Esophagus muscularis mucosa (tissue), 4 donors: ENCODE measurements around the gene LMX1B. TPM values are rescaled to one million over a fixed set of nuclear protein-coding genes. Genes with fewer than 3 reads are reported as not detected.

Source experiments
- DNase-seq: peaks from one replicate; pipeline ENCODE4 v3.0.0-alpha.2; 2017; ENCODE audit errors: extremely low spot score
- H3K27ac ChIP-seq, 4 donors: fragments of 200-600 bp; sonication (generic); replicated peaks in 1 of 4; 1 replicate in 3 of 4; 2 replicates in 1 of 4; pipeline ENCODE4 v1.5.1; 2016 to 2019; ENCODE audit warnings: mild to moderate bottlenecking in 1 of 4
- H3K27me3 ChIP-seq, 4 donors: fragments of 200-600 bp; sonication (generic); one replicate each; pipeline versions ENCODE4 v1.5.1 to v1.6.0; 2016 to 2019
- H3K36me3 ChIP-seq, 4 donors: fragments of 200-600 bp; sonication (generic); one replicate each; pipeline ENCODE4 v1.5.1; 2016 to 2019
- H3K4me1 ChIP-seq, 4 donors: fragments of 200-600 bp; sonication (generic); one replicate each; pipeline ENCODE4 v1.5.1; 2016 to 2019
- H3K4me3 ChIP-seq, 4 donors: fragments of 200-600 bp; sonication (generic); 1 replicate in 2 of 4; 2 replicates in 2 of 4; pipeline ENCODE4 v1.5.1; 2016 to 2019; ENCODE audit warnings: mild to moderate bottlenecking in 4 of 4, moderate library complexity in 1 of 4
- H3K9me3 ChIP-seq, 4 donors: fragments of 200-600 bp; sonication (generic); 1 replicate in 3 of 4; 2 replicates in 1 of 4; pipeline ENCODE4 v1.5.1; 2016 to 2019
- CTCF ChIP-seq, 3 experiments: fragments of 200-600 bp in 2 of 3; fragments of 450-650 bp in 1 of 3; sonication (generic) in 2 of 3; IDR thresholded peaks; one replicate each; pipeline ENCODE4 v1.5.1; 2017 to 2019; ENCODE audit warnings: antibody characterized with exemption in 3 of 3, mild to moderate bottlenecking in 2 of 3, moderate library complexity in 1 of 3
- EP300 ChIP-seq: sonication (generic); formaldehyde crosslinking; IDR thresholded peaks from one replicate; pipeline ENCODE4 v1.6.1; 2017; ENCODE audit warnings: antibody characterized with exemption
- POLR2A ChIP-seq: fragments of 450-650 bp; IDR thresholded peaks from one replicate; pipeline ENCODE4 v1.6.1; 2017; ENCODE audit warnings: antibody characterized with exemption, moderate library complexity, mild to moderate bottlenecking, low read depth
- POLR2AphosphoS5 ChIP-seq, 2 donors: sonication (generic); formaldehyde crosslinking; IDR thresholded peaks; one replicate each; pipeline ENCODE4 v1.6.1; 2017; ENCODE audit warnings: antibody characterized with exemption in 2 of 2
- WGBS: methylation state at CpG from one replicate; pipeline ENCODE4 v1.1.5; 2018; 5-methylcytosine and 5-hydroxymethylcytosine counted together
- intact Hi-C: fragments of 100-400 bp; cut with DNase I; formaldehyde crosslinking; loops from one replicate; pipeline ENCODE4 v1.15.1; 2023
- total RNA-seq, 4 donors: library from RNA; depleted of rRNA; stranded (reverse); fragments of >200 nt; gene quantifications; one replicate each; pipeline versions ENCODE4 v1.1.0 to v1.2.1, GENCODE V29; 2016

LMX1B gene
- total RNA-seq, 4 donors from 2014 or later: under 0.01 to 0.66 (median 0.24) TPM

GRCh38 chr9:126589349-126589748 lies 24.4 kb upstream of the LMX1B start:
- TF ChIP-seq EP300 (no peak), POLR2A (no peak), POLR2AphosphoS5 (IDR thresholded peaks at IDR 0.05) (no peak), CTCF (IDR thresholded peaks at IDR 0.05) (no peak)
- Histone ChIP-seq H3K36me3 (no peaks in the 10 kb centered on the region), H3K4me1 (peaks cover 21 to 23% (median 22%) of the 10 kb centered on the region in 4 donors), H3K9me3 (no peaks in the 10 kb centered on the region), H3K4me3 (no peak overlapping the region), H3K27ac (no peak overlapping the region), H3K27me3 (peaks cover 0 to 13% (median 2%) of the 10 kb centered on the region in 4 donors)
- no peak for DNase-seq
- intact Hi-C loops: no loop called here
- WGBS: 91% methylated on average over 6 of the region's 6 CpGs

DNA sequence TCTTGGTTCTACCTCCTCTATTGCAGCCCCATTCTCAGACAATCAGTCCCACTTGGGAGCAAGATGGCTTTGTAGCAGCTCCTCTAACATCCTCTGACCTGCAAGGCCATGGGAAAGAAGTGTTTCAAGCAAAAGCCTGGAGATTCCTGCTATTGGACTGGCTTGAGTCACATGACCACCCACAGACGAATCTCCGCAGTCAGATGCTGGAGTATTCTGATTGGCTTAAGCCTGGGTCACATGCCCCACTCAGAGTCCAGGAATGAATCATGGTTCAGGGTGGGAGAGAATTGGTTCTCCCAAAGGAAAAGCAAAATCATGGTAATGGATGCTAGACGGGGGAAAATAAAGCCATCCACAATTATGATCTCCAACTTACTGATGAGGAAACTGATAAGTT lies 22.6 kb upstream of the LMX1B start:
- Histone ChIP-seq H3K9me3 (no peaks in the 10 kb centered on the region), H3K4me3 (no peak overlapping the region)
- TF ChIP-seq POLR2AphosphoS5 (IDR thresholded peaks at IDR 0.05): no peak
- no peak for TF ChIP-seq EP300
- no peak for TF ChIP-seq CTCF (IDR thresholded peaks at IDR 0.05)
- no peak for TF ChIP-seq POLR2A

GRCh38 chr9:126591922-126592321 lies 21.8 kb upstream of the LMX1B start:
- WGBS: 77% methylated on average over 3 of the region's 3 CpGs
- TF ChIP-seq POLR2A: no peak
- no peak for TF ChIP-seq CTCF (IDR thresholded peaks at IDR 0.05)
- no peak for TF ChIP-seq POLR2AphosphoS5 (IDR thresholded peaks at IDR 0.05)
- no peak for TF ChIP-seq EP300

More for the DNA sequence above, 22.6 kb upstream of the LMX1B start:
- DNase-seq: no peak
- WGBS: 75% methylated on average over 3 of the region's 3 CpGs
- intact Hi-C loops: no loop called here
- Histone ChIP-seq H3K36me3 (no peaks in the 10 kb centered on the region), H3K4me1 (peaks cover 21 to 23% (median 22%) of the 10 kb centered on the region in 4 donors), H3K27ac (no peak overlapping the region), H3K27me3 (peaks cover 0 to 24% (median 2%) of the 10 kb centered on the region in 4 donors)

DNA sequence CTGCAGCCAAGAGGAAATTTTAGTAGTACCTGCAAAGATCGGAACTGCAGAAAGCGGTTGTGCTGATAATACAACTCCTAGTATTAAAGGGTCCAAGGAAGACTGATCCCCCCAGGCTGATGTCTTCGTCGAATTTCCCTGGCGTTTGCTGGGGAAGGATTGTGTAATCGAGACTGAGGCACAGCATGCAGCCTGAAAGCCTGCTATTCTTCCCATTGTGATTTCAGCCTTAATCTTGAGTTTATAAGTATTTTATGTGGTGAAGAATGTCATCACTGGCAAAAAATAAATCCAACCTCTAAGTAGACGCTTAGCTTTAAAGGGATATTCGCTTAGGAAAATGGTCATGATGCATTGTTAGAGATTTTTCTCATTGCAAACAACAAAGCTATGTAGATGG lies 21.3 kb upstream of the LMX1B start:
- intact Hi-C loops: no loop called here

More at GRCh38 chr9:126591922-126592321, 21.8 kb upstream of the LMX1B start:
- Histone ChIP-seq H3K27me3 (peaks cover 0 to 28% (median 3%) of the 10 kb centered on the region in 4 donors), H3K4me3 (no peak overlapping the region), H3K4me1 (peaks cover 19 to 22% (median 20%) of the 10 kb centered on the region in 4 donors), H3K27ac (no peak overlapping the region), H3K36me3 (no peaks in the 10 kb centered on the region), H3K9me3 (no peaks in the 10 kb centered on the region)
- DNase-seq: no peak
- intact Hi-C loops: no loop called here

More for the DNA sequence above, 21.3 kb upstream of the LMX1B start:
- Histone ChIP-seq H3K27me3 (peaks cover 0 to 28% (median 3%) of the 10 kb centered on the region in 4 donors), H3K36me3 (no peaks in the 10 kb centered on the region), H3K9me3 (no peaks in the 10 kb centered on the region), H3K4me3 (no peak overlapping the region), H3K27ac (no peak overlapping the region), H3K4me1 (peaks cover 14 to 16% (median 15%) of the 10 kb centered on the region in 4 donors)
- 76% methylated on average over 8 of the region's 8 CpGs for WGBS
- no peak for TF ChIP-seq EP300
- TF ChIP-seq POLR2AphosphoS5 (IDR thresholded peaks at IDR 0.05): no peak
- no peak for TF ChIP-seq POLR2A
- no peak for TF ChIP-seq CTCF (IDR thresholded peaks at IDR 0.05)
- no peak for DNase-seq
